Esophagus (tissue), 2 donors: Measurements from ENCODE around the gene PACC1. TPM values are rescaled to one million over a fixed set of nuclear protein-coding genes. Genes with fewer than 3 reads are reported as not detected.

ENCODE experiments used
- H3K27ac ChIP-seq, 2 donors: one replicate each; pipeline ENCODE4 v1.5.1; 2013; ENCODE audit warnings: low read depth in 2 of 2, mild to moderate bottlenecking in 2 of 2, inconsistent platforms in 1 of 2, low read length in 1 of 2, moderate library complexity in 1 of 2
- H3K27me3 ChIP-seq, 2 donors: one replicate each; pipeline ENCODE4 v1.6.1; 2013; ENCODE audit warnings: low read length in 2 of 2, control low read depth in 1 of 2, mild to moderate bottlenecking in 1 of 2; ENCODE audit not compliant: insufficient read depth in 2 of 2, control insufficient read depth in 1 of 2
- H3K36me3 ChIP-seq, 2 donors: one replicate each; pipeline ENCODE4 v1.6.1; 2013; ENCODE audit warnings: low read length in 1 of 2; ENCODE audit not compliant: control insufficient read depth in 2 of 2, insufficient read depth in 2 of 2
- H3K4me1 ChIP-seq, 2 donors: one replicate each; pipeline ENCODE4 v1.6.1; 2013; ENCODE audit warnings: low read length in 1 of 2; ENCODE audit not compliant: control insufficient read depth in 2 of 2, insufficient read depth in 2 of 2
- H3K4me3 ChIP-seq, 2 donors: one replicate each; pipeline ENCODE4 v1.5.1; 2013; ENCODE audit warnings: low read length in 2 of 2, mild to moderate bottlenecking in 2 of 2, low read depth in 1 of 2, moderate library complexity in 1 of 2
- H3K9me3 ChIP-seq, 2 donors: one replicate each; pipeline ENCODE4 v1.6.1; 2013; ENCODE audit warnings: mild to moderate bottlenecking in 2 of 2, low read depth in 1 of 2, low read length in 1 of 2, moderate library complexity in 1 of 2; ENCODE audit not compliant: control insufficient read depth in 2 of 2, insufficient read depth in 1 of 2
- WGBS, 2 donors: extraction: QIAGEN DNeasy Blood & Tissue Kit; methylation state at CpG; one replicate each; pipeline ENCODE4 v1.1.7; 2013; 5-methylcytosine and 5-hydroxymethylcytosine counted together
- polyA plus RNA-seq, 2 donors: library from polyadenylated mRNA; stranded (reverse); fragments of 200-250 nt; gene quantifications; one replicate each; pipeline ENCODE4 v1.2.3, GENCODE V29; 2013
- donor health status: healthy with polysubstance abuse.
- donor health status: Bipolar disorder and iron deficiency.

PACC1 gene
- polyA plus RNA-seq, 2 donors, result 3.6 to 4.1 TPM

GRCh38 chr1:212315907-212316306, 98.8 kb downstream of the PACC1 start:
- no peak overlapping the region for H3K27ac ChIP-seq
- no peak overlapping the region for H3K4me3 ChIP-seq
- no peaks in the 10 kb centered on the region for H3K9me3 ChIP-seq
- no peaks in the 10 kb centered on the region for H3K27me3 ChIP-seq
- H3K36me3 ChIP-seq, result peaks cover 0 to 2% of the 10 kb centered on the region in 2 donors
- no peaks in the 10 kb centered on the region for H3K4me1 ChIP-seq

- H3K4me3 ChIP-seq, result no peak overlapping the region
- no peaks in the 10 kb centered on the region for H3K27me3 ChIP-seq
- H3K9me3 ChIP-seq, result no peaks in the 10 kb centered on the region
- H3K36me3 ChIP-seq, result peaks cover 0 to 2% of the 10 kb centered on the region in 2 donors
- no peak overlapping the region for H3K27ac ChIP-seq
- WGBS, 2 donors, result 90 to 93% methylated on average over 2 of the region's 2 CpGs
- H3K4me1 ChIP-seq, result peaks cover 0 to 3% of the 10 kb centered on the region in 2 donors
Observed at GRCh38 chr1:212315184-212315583, 99.5 kb downstream of the PACC1 start.

Other genes with a start within 250 kb of the PACC1 start
- gene PPP2R5A, start 129.5 kb downstream of the PACC1 start, polyA plus RNA-seq, result 10 to 100 TPM; 29.0 to 37.3 TPM
- 10 to 100 TPM; 38.5 to 39.9 TPM for gene NENF, start 18.0 kb upstream of the PACC1 start, polyA plus RNA-seq
- gene ATF3, start 193.9 kb upstream of the PACC1 start, polyA plus RNA-seq, result 1 to 10 TPM; 4.7 to 9.2 TPM